ENCODE results near the gene NCK1. TPM values are rescaled to one million over a fixed set of nuclear protein-coding genes. Genes with fewer than 3 reads are reported as not detected.

Gene NCK1
- total RNA-seq, 1 experiment from 2014 or later = 15.3 TPM

DNA sequence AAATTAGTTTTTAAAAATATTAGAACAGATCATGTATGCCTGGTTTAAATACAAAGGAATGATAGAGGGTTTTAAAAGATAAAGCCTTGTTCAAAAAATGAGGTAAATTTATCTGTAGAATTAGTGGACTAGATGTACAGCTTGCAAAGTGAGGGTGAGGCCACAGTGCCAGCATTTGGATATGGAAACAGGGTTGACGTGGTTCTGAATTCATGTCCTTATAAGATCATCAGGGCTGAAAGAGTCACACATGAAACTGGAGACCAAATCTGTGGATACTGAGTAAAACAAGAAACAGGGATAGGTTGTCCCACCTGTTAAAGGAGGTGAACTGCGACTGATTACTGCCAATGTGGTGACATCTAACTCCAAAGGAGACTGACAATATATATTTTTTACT, 46.3 kb downstream of the NCK1 start:
- Histone ChIP-seq H3K4me3 (ENCODE audit: low read length) (no peak overlapping the region), H3K9me3 (ENCODE audit: low read length) (0 out of 2 replicates have a peak, but pooled peaks cover 6% of the 10 kb centered on the region), H3K9me2 (replicated peaks; ENCODE audit: low read length) (no peaks in the 10 kb centered on the region), H3K36me3 (ENCODE audit: low read depth, low read length) (peaks cover 12% of the 10 kb centered on the region; the same call in 1 of the 2 replicates), H3K9ac (ENCODE audit: low read length) (no peak overlapping the region), H3K27ac (ENCODE audit: low read length) (no peak overlapping the region), H4K20me1 (ENCODE audit: low read length) (no peaks in the 10 kb centered on the region), H3F3A (ENCODE audit: low read length, unreplicated experiment) (no peaks in the 10 kb centered on the region), H3K4me1 (ENCODE audit: insufficient read depth, low read length) (no peaks in the 10 kb centered on the region), H3K4me2 (ENCODE audit: low read length) (no peak overlapping the region), H3K27me3 (ENCODE audit: low read length) (no peaks in the 10 kb centered on the region), H2AFZ (ENCODE audit: low read length) (no peak overlapping the region), H3K79me2 (ENCODE audit: low read length) (peaks cover 97% of the 10 kb centered on the region)
- ChIA-PET CTCF (no interaction called here), POLR2A (ENCODE audit: unreplicated experiment) (no interaction called here)
- ATAC-seq (no peak), DNase-seq (no peak)
- no peak for TF ChIP-seq EZH2 (IDR thresholded peaks at IDR 0.05; ENCODE audit: low read length, unreplicated experiment)
- no peak for TF ChIP-seq EZH2phosphoT487 (IDR thresholded peaks at IDR 0.05; ENCODE audit: borderline replicate concordance, low read length)
- no peak for TF ChIP-seq CTCF (conservative IDR thresholded peaks at IDR 0.05; ENCODE audit: low read depth, low read length)
- BruUV-seq (replicated peaks) = no TSS peak
- intact Hi-C loops (cut with micrococcal nuclease) = no loop called here

DNA sequence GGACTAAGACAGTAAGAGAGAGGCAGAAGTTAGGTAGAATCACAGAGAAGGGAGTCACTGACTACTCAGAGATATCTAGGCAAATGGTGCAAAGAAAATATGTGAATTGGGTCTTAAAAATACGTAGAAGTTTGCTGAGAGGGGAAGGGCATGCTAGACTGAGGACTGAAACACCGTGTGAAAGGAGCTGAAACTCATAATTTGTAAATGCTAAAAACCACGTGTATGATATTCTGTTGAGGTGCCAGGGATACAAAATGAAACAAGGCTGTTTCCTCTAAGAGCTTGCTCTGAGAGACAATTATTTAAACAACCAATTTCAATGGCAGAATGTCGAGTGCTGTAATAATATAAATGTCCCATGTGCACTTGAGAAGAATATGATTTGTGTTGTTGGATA, 47.2 kb downstream of the NCK1 start:
- Histone ChIP-seq H3K4me2 (ENCODE audit: low read length) (no peak overlapping the region), H3K9ac (ENCODE audit: low read length) (no peak overlapping the region), H3K9me2 (replicated peaks; ENCODE audit: low read length) (no peaks in the 10 kb centered on the region), H3K27me3 (ENCODE audit: low read length) (no peaks in the 10 kb centered on the region), H3K27ac (ENCODE audit: low read length) (no peak overlapping the region), H3K79me2 (ENCODE audit: low read length) (peaks cover 93% of the 10 kb centered on the region), H3K9me3 (ENCODE audit: low read length) (0 out of 2 replicates have a peak, but pooled peaks cover 6% of the 10 kb centered on the region), H4K20me1 (ENCODE audit: low read length) (no peaks in the 10 kb centered on the region), H3K36me3 (ENCODE audit: low read depth, low read length) (peaks cover 12% of the 10 kb centered on the region; the same call in 1 of the 2 replicates), H3F3A (ENCODE audit: low read length, unreplicated experiment) (no peaks in the 10 kb centered on the region), H3K4me1 (ENCODE audit: insufficient read depth, low read length) (no peaks in the 10 kb centered on the region), H2AFZ (ENCODE audit: low read length) (no peak overlapping the region), H3K4me3 (ENCODE audit: low read length) (no peak overlapping the region)
- intact Hi-C loops (cut with micrococcal nuclease) = no loop called here
- no peak for DNase-seq
- no peak for TF ChIP-seq CTCF (conservative IDR thresholded peaks at IDR 0.05; ENCODE audit: low read depth, low read length)
- no peak for TF ChIP-seq EZH2 (IDR thresholded peaks at IDR 0.05; ENCODE audit: low read length, unreplicated experiment)
- TF ChIP-seq EZH2phosphoT487 (IDR thresholded peaks at IDR 0.05; ENCODE audit: borderline replicate concordance, low read length) = no peak
- BruUV-seq (replicated peaks) = no TSS peak
- no peak for ATAC-seq
- ChIA-PET CTCF (no interaction called here), POLR2A (ENCODE audit: unreplicated experiment) (interaction anchor here (0.6 kb wide), 1 partner anchor 513 kb away, joined by 30 read pairs; no protein-coding TSS in a partner anchor)

DNA sequence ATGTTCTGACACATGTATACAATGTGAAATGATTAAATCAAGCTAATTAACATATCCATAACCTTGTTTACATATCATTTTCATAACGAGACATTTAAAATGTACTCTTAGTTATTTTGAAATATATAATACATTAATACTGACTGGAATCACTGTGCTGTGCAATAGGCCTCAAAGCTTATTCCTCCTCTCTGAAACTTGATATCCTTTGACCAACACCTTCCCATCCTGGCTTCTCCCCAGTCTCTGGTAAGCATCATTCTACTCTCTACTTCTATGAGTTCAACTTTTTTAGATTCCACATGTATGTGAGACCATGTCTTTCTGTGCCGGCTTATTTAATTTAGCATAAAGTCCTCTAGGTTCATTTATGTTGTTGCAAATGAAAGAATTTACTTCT, 48.7 kb downstream of the NCK1 start:
- TF ChIP-seq EZH2 (IDR thresholded peaks at IDR 0.05; ENCODE audit: low read length, unreplicated experiment) = no peak
- TF ChIP-seq EZH2phosphoT487 (IDR thresholded peaks at IDR 0.05; ENCODE audit: borderline replicate concordance, low read length) = no peak
- no peak for TF ChIP-seq CTCF (conservative IDR thresholded peaks at IDR 0.05; ENCODE audit: low read depth, low read length)
- CTCF ChIA-PET = no interaction called here
- intact Hi-C loops (cut with micrococcal nuclease) = no loop called here

More for the DNA sequence above, 48.7 kb downstream of the NCK1 start:
- no TSS peak for BruUV-seq (replicated peaks)
- no peaks in the 10 kb centered on the region for H3K4me1 ChIP-seq (ENCODE audit: insufficient read depth, low read length)
- no peaks in the 10 kb centered on the region for H4K20me1 ChIP-seq (ENCODE audit: low read length)
- H3K4me2 ChIP-seq (ENCODE audit: low read length) = no peak overlapping the region
- H3K36me3 ChIP-seq (ENCODE audit: low read depth, low read length) = peaks cover 7% of the 10 kb centered on the region; the same call in 1 of the 2 replicates
- H3K27ac ChIP-seq (ENCODE audit: low read length) = no peak overlapping the region
- H3K4me3 ChIP-seq (ENCODE audit: low read length) = no peak overlapping the region
- ATAC-seq = no peak
- no peak for DNase-seq
- POLR2A ChIA-PET (ENCODE audit: unreplicated experiment) = no interaction called here
- H3K79me2 ChIP-seq (ENCODE audit: low read length) = peaks cover 91% of the 10 kb centered on the region
- H3K9me2 ChIP-seq (replicated peaks; ENCODE audit: low read length) = no peaks in the 10 kb centered on the region
- H3K27me3 ChIP-seq (ENCODE audit: low read length) = no peaks in the 10 kb centered on the region
- no peak overlapping the region for H2AFZ ChIP-seq (ENCODE audit: low read length)
- H3K9ac ChIP-seq (ENCODE audit: low read length) = no peak overlapping the region
- H3F3A ChIP-seq (ENCODE audit: low read length, unreplicated experiment) = no peaks in the 10 kb centered on the region
- H3K9me3 ChIP-seq (ENCODE audit: low read length) = 0 out of 2 replicates have a peak, but pooled peaks cover 6% of the 10 kb centered on the region

All from PC-3 (cell line).